ENCODE data around the gene SPINK2. TPM values are rescaled to one million over a fixed set of nuclear protein-coding genes. Genes with fewer than 3 reads are reported as not detected.

SPINK2 gene
- total and polyA plus RNA-seq, 2 donors (not counting 3 experiments of a cell fraction or from before 2014, with no cell fraction given) = 0.71 TPM; not detected in 1

GRCh38 chr4:56840559-56840958, 19.1 kb upstream of the SPINK2 start:
- Histone ChIP-seq H3K4me2 (ENCODE audit: insufficient read depth, low read length) (no peak overlapping the region), H3K27me3 (ENCODE audit: control insufficient read depth in 2 of 2, insufficient read depth in 2 of 2, low read length in 2 of 2) (no peaks in the 10 kb centered on the region), H3K4me3 (replicated peaks in 1 of 3; ENCODE audit: insufficient read depth in 1 of 3, low read depth in 1 of 3, low read length in 3 of 3) (no peak overlapping the region), H2AFZ (ENCODE audit: low read depth, low read length) (no peak overlapping the region), H3K36me3 (ENCODE audit: control insufficient read depth in 2 of 2, extremely low read depth in 1 of 2, insufficient read depth in 2 of 2, low read length in 2 of 2) (no peaks in the 10 kb centered on the region), H3K9me1 (replicated peaks; ENCODE audit: control insufficient read depth, extremely low read depth, insufficient read depth, low read length) (no peaks in the 10 kb centered on the region), H3K9me3 (replicated peaks; ENCODE audit: control insufficient read depth, insufficient read depth, low read length) (no peaks in the 10 kb centered on the region), H3K9ac (replicated peaks; ENCODE audit: extremely low read depth, insufficient read depth, low read length) (no peak overlapping the region), H3K79me2 (ENCODE audit: control insufficient read depth, insufficient read depth, low read length) (no peaks in the 10 kb centered on the region), H4K20me1 (replicated peaks; ENCODE audit: control insufficient read depth, extremely low read depth, insufficient read depth, low read length) (no peaks in the 10 kb centered on the region), H3K4me1 (ENCODE audit: control insufficient read depth, extremely low read depth, insufficient read depth, low read length) (no peaks in the 10 kb centered on the region), H3K27ac (ENCODE audit: insufficient read depth, low read depth, low read length) (no peak overlapping the region)
- no peak for DNase-seq (ENCODE audit: low read depth, low spot score)
- POLR2A ChIA-PET = no interaction called here
- no TSS peak for BruUV-seq (replicated peaks)
- CTCF ChIA-PET = interaction anchor here (0.6 to 2.6 kb wide), 3 partner anchors 9 to 214 kb away, joined by 3 to 7 read pairs (median 4); no protein-coding TSS in a partner anchor
- FAIRE-seq = no peak
- TF ChIP-seq EZH2 (IDR thresholded peaks at IDR 0.05; ENCODE audit: borderline replicate concordance, low read depth, low read length, severe bottlenecking) (no peak), MYC (IDR thresholded peaks at IDR 0.05; ENCODE audit: low read depth, low read length) (no peak), MAX (IDR thresholded peaks at IDR 0.05; ENCODE audit: insufficient read depth, insufficient read length) (no peak), JUN (IDR thresholded peaks at IDR 0.05; ENCODE audit: borderline replicate concordance, insufficient read depth, insufficient read length, low read depth) (no peak), FOS (IDR thresholded peaks at IDR 0.05; ENCODE audit: borderline replicate concordance, insufficient read depth, low read length) (no peak)
- intact Hi-C loops (cut with micrococcal nuclease) = no loop called here
- dilution Hi-C loops (cut with MboI; ENCODE audit: extremely low pct_ligation_motif_present, low sequenced_read_pairs) = no loop called here

- no peak for TF ChIP-seq CTCF (IDR thresholded peaks at IDR 0.05; ENCODE audit: extremely low read depth in 1 of 2, insufficient read depth in 1 of 2, low read depth in 1 of 2, low read length in 2 of 2)
- no peak for TF ChIP-seq MYC (IDR thresholded peaks at IDR 0.05; ENCODE audit: low read depth, low read length)
- no peak for TF ChIP-seq FOS (IDR thresholded peaks at IDR 0.05; ENCODE audit: borderline replicate concordance, insufficient read depth, low read length)
- no peak for TF ChIP-seq GATA2 (IDR thresholded peaks at IDR 0.05; ENCODE audit: insufficient read depth, insufficient read length, low read depth, low read length)
- TF ChIP-seq EZH2 (IDR thresholded peaks at IDR 0.05; ENCODE audit: borderline replicate concordance, low read depth, low read length, severe bottlenecking) = no peak
- TF ChIP-seq POLR2A (IDR thresholded peaks at IDR 0.05; ENCODE audit: low read depth, low read length) = no peak
- TF ChIP-seq MAX (IDR thresholded peaks at IDR 0.05; ENCODE audit: insufficient read depth, insufficient read length) = no peak
- no peak for TF ChIP-seq JUN (IDR thresholded peaks at IDR 0.05; ENCODE audit: borderline replicate concordance, insufficient read depth, insufficient read length, low read depth)
- no peak for TF ChIP-seq POLR2AphosphoS5 (IDR thresholded peaks at IDR 0.05; ENCODE audit: insufficient read depth, low read depth, low read length)
- H3K4me2 ChIP-seq (ENCODE audit: insufficient read depth, low read length) = no peak overlapping the region
- H3K9ac ChIP-seq (replicated peaks; ENCODE audit: extremely low read depth, insufficient read depth, low read length) = no peak overlapping the region
- intact Hi-C loops (cut with micrococcal nuclease) (no loop called here), dilution Hi-C loops (cut with MboI; ENCODE audit: extremely low pct_ligation_motif_present, low sequenced_read_pairs) (no loop called here)
- POLR2A ChIA-PET = no interaction called here
- H3K4me3 ChIP-seq (replicated peaks in 1 of 3; ENCODE audit: insufficient read depth in 1 of 3, low read depth in 1 of 3, low read length in 3 of 3) = no peak overlapping the region
- no peaks in the 10 kb centered on the region for H3K9me1 ChIP-seq (replicated peaks; ENCODE audit: control insufficient read depth, extremely low read depth, insufficient read depth, low read length)
- H3K9me3 ChIP-seq (replicated peaks; ENCODE audit: control insufficient read depth, insufficient read depth, low read length) = no peaks in the 10 kb centered on the region
- no peaks in the 10 kb centered on the region for H3K36me3 ChIP-seq (ENCODE audit: control insufficient read depth in 2 of 2, extremely low read depth in 1 of 2, insufficient read depth in 2 of 2, low read length in 2 of 2)
- no peaks in the 10 kb centered on the region for H4K20me1 ChIP-seq (replicated peaks; ENCODE audit: control insufficient read depth, extremely low read depth, insufficient read depth, low read length)
- H3K4me1 ChIP-seq (ENCODE audit: control insufficient read depth, extremely low read depth, insufficient read depth, low read length) = no peaks in the 10 kb centered on the region
- no peak for DNase-seq (ENCODE audit: low read depth, low spot score)
- FAIRE-seq = no peak
- no peak overlapping the region for H2AFZ ChIP-seq (ENCODE audit: low read depth, low read length)
- no peaks in the 10 kb centered on the region for H3K79me2 ChIP-seq (ENCODE audit: control insufficient read depth, insufficient read depth, low read length)
- no peaks in the 10 kb centered on the region for H3K27me3 ChIP-seq (ENCODE audit: control insufficient read depth in 2 of 2, insufficient read depth in 2 of 2, low read length in 2 of 2)
- BruUV-seq (replicated peaks) = no TSS peak
- no peak overlapping the region for H3K27ac ChIP-seq (ENCODE audit: insufficient read depth, low read depth, low read length)
- CTCF ChIA-PET = interaction anchor here (0.9 to 1.4 kb wide), 2 partner anchors 11 to 29 kb away, joined by 4 read pairs; no protein-coding TSS in a partner anchor
These were observed 7.5 kb upstream of the SPINK2 start for GRCh38 chr4:56828784-56829535.

All from endothelial cell of umbilical vein (primary cell).